ENCODE data around the gene CACNA1B.

Gene CACNA1B

GRCh38 chr9:137945581-137945980, 68.0 kb downstream of the CACNA1B start:
- TF ChIP-seq CTCF (IDR thresholded peaks at IDR 0.05; ENCODE audit: borderline replicate concordance, insufficient read depth, low read depth, low read length): no peak
- no peak overlapping the region for H3K4me3 ChIP-seq (ENCODE audit: low read depth, low read length)

- no peak overlapping the region for H3K4me3 ChIP-seq (ENCODE audit: low read depth, low read length)
- TF ChIP-seq CTCF (IDR thresholded peaks at IDR 0.05; ENCODE audit: borderline replicate concordance, insufficient read depth, low read depth, low read length): no peak
Measured at GRCh38 chr9:137946993-137947392, 69.4 kb downstream of the CACNA1B start.

GRCh38 chr9:137948642-137949041, 71.1 kb downstream of the CACNA1B start:
- TF ChIP-seq CTCF (IDR thresholded peaks at IDR 0.05; ENCODE audit: borderline replicate concordance, insufficient read depth, low read depth, low read length): no peak
- no peak overlapping the region for H3K4me3 ChIP-seq (ENCODE audit: low read depth, low read length)

- no peak overlapping the region for H3K4me3 ChIP-seq (ENCODE audit: low read depth, low read length)
- no peak for TF ChIP-seq CTCF (IDR thresholded peaks at IDR 0.05; ENCODE audit: borderline replicate concordance, insufficient read depth, low read depth, low read length)
Measured at GRCh38 chr9:137949260-137949659, 71.7 kb downstream of the CACNA1B start.

- TF ChIP-seq CTCF (IDR thresholded peaks at IDR 0.05; ENCODE audit: borderline replicate concordance, insufficient read depth, low read depth, low read length): no peak
- no peak overlapping the region for H3K4me3 ChIP-seq (ENCODE audit: low read depth, low read length)
Measured at GRCh38 chr9:137951107-137951506, 73.5 kb downstream of the CACNA1B start.

- no peak for TF ChIP-seq CTCF (IDR thresholded peaks at IDR 0.05; ENCODE audit: borderline replicate concordance, insufficient read depth, low read depth, low read length)
- no peak overlapping the region for H3K4me3 ChIP-seq (ENCODE audit: low read depth, low read length)
Measured at GRCh38 chr9:137951597-137952490, 74.3 kb downstream of the CACNA1B start.
